Purkinje cell (primary cell): ENCODE results near the gene FTSJ3. TPM values are rescaled to one million over a fixed set of nuclear protein-coding genes. Genes with fewer than 3 reads are reported as not detected.

Experiments used
- polyA plus RNA-seq: library from polyadenylated mRNA; unstranded; fragments of >200 nt; fragmentation: Nextera tagmentation; gene quantifications from 2 replicates; pipeline ENCODE4 v1.2.1, GENCODE V29; 2014

Gene FTSJ3
- polyA plus RNA-seq: 9.9 and 16.4 TPM in 2 replicates

GRCh38 chr17:63827002-63827800 is at the start of gene FTSJ3, which contains the start of gene PSMC5:
TSS of gene FTSJ3 (minus strand) at chr17:63827663. CDS start at chr17:63826902, 761 bp downstream.
TSS of gene PSMC5 (plus strand) at chr17:63827431. CDS start at chr17:63827491, 60 bp downstream.

GRCh38 chr17:63873577-63873976 is 46.1 kb upstream of the FTSJ3 start, which contains the start of gene CSH2:
TSS of gene CSH2 (minus strand) at chr17:63873677. CDS start at chr17:63873614, 63 bp downstream.

GRCh38 chr17:63842540-63843386 is 15.3 kb upstream of the FTSJ3 start, which contains the start of gene SMARCD2:
TSS of gene SMARCD2 (minus strand) at chr17:63842685. CDS start at chr17:63842674, 11 bp downstream.

GRCh38 chr17:63774141-63774968 is 53.1 kb downstream of the FTSJ3 start, which contains the start of gene DDX42:
TSS of gene DDX42 (plus strand) at chr17:63774170. CDS start at chr17:63787050, 12,880 bp downstream.

GRCh38 chr17:63773272-63774140 is 54.0 kb downstream of the FTSJ3 start, which contains the start of gene CCDC47:
TSS of gene CCDC47 (minus strand) at chr17:63773597. CDS start at chr17:63766175, 7,422 bp downstream.

Other genes starting within 250 kb of the FTSJ3 start
- gene TACO1, start 226.8 kb downstream of the FTSJ3 start, polyA plus RNA-seq: 13.7 and 16.8 TPM in 2 replicates
- 0.35 and 0.85 TPM in 2 replicates for gene MAP3K3, start 205.2 kb downstream of the FTSJ3 start, polyA plus RNA-seq
- 0.11 and 1.1 TPM in 2 replicates for gene LIMD2, start 127.5 kb downstream of the FTSJ3 start, polyA plus RNA-seq
- 13.1 and 17.3 TPM in 2 replicates for gene STRADA, start 85.9 kb downstream of the FTSJ3 start, polyA plus RNA-seq
- 70.6 and 83.0 TPM in 2 replicates for gene CCDC47, start 54.1 kb downstream of the FTSJ3 start, polyA plus RNA-seq
- gene DDX42, start 53.5 kb downstream of the FTSJ3 start, polyA plus RNA-seq: 26.0 and 30.9 TPM in 2 replicates
- 189 and 271 TPM in 2 replicates for gene PSMC5, start 232 bp downstream of the FTSJ3 start, polyA plus RNA-seq
- gene SMARCD2, start 15.0 kb upstream of the FTSJ3 start, polyA plus RNA-seq: 0.27 and 1.8 TPM in 2 replicates
- gene CSH2, start 46.0 kb upstream of the FTSJ3 start, polyA plus RNA-seq: not detected in 2 replicates
- not detected in 2 replicates for gene GH2, start 54.3 kb upstream of the FTSJ3 start, polyA plus RNA-seq
- not detected in 2 replicates for gene CSH1, start 68.9 kb upstream of the FTSJ3 start, polyA plus RNA-seq
- gene CSHL1, start 83.6 kb upstream of the FTSJ3 start, polyA plus RNA-seq: not detected in 2 replicates
- gene GH1, start 91.2 kb upstream of the FTSJ3 start, polyA plus RNA-seq: not detected in 2 replicates
- not detected in 2 replicates for gene CD79B, start 104.7 kb upstream of the FTSJ3 start, polyA plus RNA-seq
- gene SCN4A, start 145.3 kb upstream of the FTSJ3 start, polyA plus RNA-seq: 0.10 TPM in 1 of 2 replicates, not detected in the other
- gene PRR29, start 170.7 kb upstream of the FTSJ3 start, polyA plus RNA-seq: not detected in 2 replicates
- 5.1 and 6.0 TPM in 2 replicates for gene ICAM2, start 193.0 kb upstream of the FTSJ3 start, polyA plus RNA-seq